HepG2 (cell line): ENCODE results near the gene ACBD5. TPM values are rescaled to one million over a fixed set of nuclear protein-coding genes. Genes with fewer than 3 reads are reported as not detected.

Experiments used
- EEA1 ChIP-seq: sonication (generic); formaldehyde crosslinking; IDR thresholded peaks from 2 replicates; pipeline ENCODE4 v1.5.1; 2020; ENCODE audit warnings: mild to moderate bottlenecking, missing genetic modification reagents, borderline replicate concordance
- EP300 ChIP-seq, 3 experiments: sonication (generic) in 1 of 3; formaldehyde crosslinking in 1 of 3; IDR thresholded peaks; 2 replicates each; pipeline versions ENCODE4 v1.5.1 to v1.6.1; 2011 to 2020; ENCODE audit warnings: low read depth in 2 of 3, low read length in 2 of 3, borderline replicate concordance in 1 of 3, improper control_type of control experiment in 1 of 3, mild to moderate bottlenecking in 1 of 3, missing genetic modification reagents in 1 of 3, moderate library complexity in 1 of 3
- KLF11 ChIP-seq: IDR thresholded peaks from 2 replicates; pipeline ENCODE4 v1.6.1; 2016; ENCODE audit warnings: missing compliant biosample characterization
- MBD4 ChIP-seq: IDR thresholded peaks from 2 replicates; pipeline ENCODE4 v1.6.1; 2012; ENCODE audit warnings: low read length, inconsistent platforms, borderline replicate concordance
- MIER3 ChIP-seq: IDR thresholded peaks from 2 replicates; pipeline ENCODE4 v1.6.1; 2016; ENCODE audit warnings: missing compliant biosample characterization, borderline replicate concordance
- MTF1 ChIP-seq: sonication (generic); formaldehyde crosslinking; IDR thresholded peaks from 2 replicates; pipeline ENCODE4 v1.5.0; 2020; ENCODE audit warnings: missing genetic modification reagents
- RBAK ChIP-seq: sonication (generic); formaldehyde crosslinking; IDR thresholded peaks from 2 replicates; pipeline ENCODE4 v1.5.1; 2020; ENCODE audit warnings: mild to moderate bottlenecking, missing genetic modification reagents
- SMC3 ChIP-seq: IDR thresholded peaks from 2 replicates; pipeline ENCODE4 v1.6.1; 2011; ENCODE audit warnings: low read length, improper control_type of control experiment
- ZBTB3 ChIP-seq: sonication (generic); formaldehyde crosslinking; IDR thresholded peaks from 2 replicates; pipeline ENCODE4 v1.4.0; 2020; ENCODE audit warnings: low read depth, mild to moderate bottlenecking, moderate library complexity, missing genetic modification reagents, borderline replicate concordance
- ZNF143 ChIP-seq: sonication (generic); formaldehyde crosslinking; IDR thresholded peaks from 2 replicates; pipeline ENCODE4 v1.4.0; 2020; ENCODE audit warnings: missing genetic modification reagents
- ZNF616 ChIP-seq: sonication (generic); formaldehyde crosslinking; IDR thresholded peaks from 2 replicates; pipeline ENCODE4 v1.5.0; 2020; ENCODE audit warnings: low read depth, mild to moderate bottlenecking, missing genetic modification reagents
- ZNF619 ChIP-seq: sonication (generic); formaldehyde crosslinking; IDR thresholded peaks from 2 replicates; pipeline ENCODE4 v1.4.0; 2020; ENCODE audit warnings: mild to moderate bottlenecking, missing genetic modification reagents
- polyA plus RNA-seq, 8 experiments: library from polyadenylated mRNA; depleted of rRNA in 3 of 8; stranded (reverse) in 7 of 8; unstranded in 1 of 8; fragments of >200 nt; fragmentation: Illumina TruSeq in 4 of 8; extraction: Trizol in 4 of 8; gene quantifications; 2 replicates each; pipeline versions ENCODE4 v1.2.1 to v1.2.3, GENCODE V29; 2011 to 2016; ENCODE audit warnings: low read depth in 4 of 8, missing spikeins in 1 of 8, mixed read lengths in 1 of 8; ENCODE audit not compliant: insufficient read depth in 1 of 8
- total RNA-seq, 5 experiments: library from RNA; depleted of rRNA; stranded (reverse); fragments of >200 nt; fragmentation: Illumina TruSeq; extraction: Trizol; gene quantifications; 2 replicates each; pipeline ENCODE4 v1.2.3, GENCODE V29; 2016; ENCODE audit warnings: low read depth in 1 of 5
- TF ChIP-seq, protein P1 (sequence below): IDR thresholded peaks from 2 replicates; pipeline ENCODE4 v1.6.1; 2016; ENCODE audit warnings: missing biosample characterization, missing genetic modification reagents, low read depth
- TF ChIP-seq, protein P2 (sequence below): sonication (generic); formaldehyde crosslinking; IDR thresholded peaks from 2 replicates; pipeline ENCODE4 v1.4.0; 2020; ENCODE audit warnings: missing genetic modification reagents
- TF ChIP-seq, protein P3 (sequence below): sonication (generic); formaldehyde crosslinking; IDR thresholded peaks from 2 replicates; pipeline ENCODE4 v1.4.0; 2020; ENCODE audit warnings: missing genetic modification reagents
- TF ChIP-seq, protein P4 (sequence below): sonication (generic); formaldehyde crosslinking; IDR thresholded peaks from 2 replicates; pipeline ENCODE4 v1.9.0; 2021; ENCODE audit warnings: missing genetic modification reagents, borderline replicate concordance
- TF ChIP-seq, protein P5 (sequence below): sonication (generic); formaldehyde crosslinking; IDR thresholded peaks from 2 replicates; pipeline ENCODE4 v1.4.0; 2020; ENCODE audit warnings: missing genetic modification reagents

Gene ACBD5
- total and polyA plus RNA-seq, 2 of the 13 experiments (the other 11 are each of a cell fraction or from before 2014, with no cell fraction given), result 10.3 to 14.8 TPM

DNA sequence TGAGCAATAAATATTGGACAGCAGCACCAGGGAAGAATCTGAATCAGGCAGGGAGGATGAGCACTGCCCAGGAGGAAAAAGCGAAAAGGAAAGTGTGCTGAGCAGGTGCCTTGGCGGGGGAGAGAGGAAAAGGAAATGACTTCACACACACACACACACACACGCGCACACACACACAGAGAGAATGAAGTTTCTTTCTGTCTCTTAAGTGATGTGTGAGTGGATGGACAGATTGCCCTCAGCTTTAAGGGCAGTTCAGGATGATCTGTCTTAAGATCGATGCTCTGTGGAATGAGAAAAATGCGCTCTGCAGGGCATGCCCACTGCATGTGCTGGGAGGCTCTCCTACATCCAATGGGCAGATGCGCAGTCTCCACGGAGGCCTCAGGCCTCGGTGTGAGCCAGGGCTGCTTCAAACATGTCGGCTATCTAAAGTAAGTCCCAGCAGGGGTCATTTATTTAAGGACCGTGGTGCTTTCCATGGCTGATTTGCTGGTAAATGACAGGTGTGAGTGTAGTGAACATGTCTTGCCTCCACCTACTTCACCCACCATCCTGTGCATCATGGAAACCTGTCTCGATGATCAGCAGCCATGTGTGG lies 2.5 kb upstream of the ACBD5 start (continued):
- 0 out of 2 replicates have a peak, but pooled peaks have one; percentile 20 for TF ChIP-seq MBD4
- no peak for TF ChIP-seq MTF1 (CRISPR knock-in tag)
- TF ChIP-seq, protein P1, sequence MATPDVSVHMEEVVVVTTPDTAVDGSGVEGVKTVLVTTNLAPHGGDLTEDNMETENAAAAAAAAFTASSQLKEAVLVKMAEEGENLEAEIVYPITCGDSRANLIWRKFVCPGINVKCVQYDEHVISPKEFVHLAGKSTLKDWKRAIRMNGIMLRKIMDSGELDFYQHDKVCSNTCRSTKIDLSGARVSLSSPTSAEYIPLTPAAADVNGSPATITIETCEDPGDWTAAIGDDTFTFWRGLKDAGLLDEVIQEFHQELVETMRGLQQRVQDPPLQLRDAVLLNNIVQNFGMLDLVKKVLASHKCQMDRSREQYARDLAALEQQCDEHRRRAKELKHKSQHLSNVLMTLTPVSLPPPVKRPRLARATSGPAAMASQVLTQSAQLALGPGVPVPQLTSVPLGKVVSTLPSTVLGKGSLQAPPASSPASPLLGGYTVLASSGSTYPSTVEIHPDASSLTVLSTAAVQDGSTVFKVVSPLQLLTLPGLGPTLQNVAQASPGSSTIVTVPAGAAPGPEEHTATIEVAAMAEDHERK (CRISPR knock-in tag), result no peak
- TF ChIP-seq ZNF619 (CRISPR knock-in tag), result no peak
- TF ChIP-seq ZBTB3, result no peak
- TF ChIP-seq EEA1 (CRISPR knock-in tag), result no peak
- TF ChIP-seq SMC3, result no peak
- TF ChIP-seq ZNF616 (CRISPR knock-in tag), result no peak
- no peak for TF ChIP-seq KLF11 (CRISPR knock-in tag)
- TF ChIP-seq RBAK, result no peak
- peak; percentile 58 for TF ChIP-seq ZNF143 (CRISPR knock-in tag)
- TF ChIP-seq MIER3 (CRISPR knock-in tag), result no peak; the same call in 1 of the 2 replicates
- TF ChIP-seq, protein P2, sequence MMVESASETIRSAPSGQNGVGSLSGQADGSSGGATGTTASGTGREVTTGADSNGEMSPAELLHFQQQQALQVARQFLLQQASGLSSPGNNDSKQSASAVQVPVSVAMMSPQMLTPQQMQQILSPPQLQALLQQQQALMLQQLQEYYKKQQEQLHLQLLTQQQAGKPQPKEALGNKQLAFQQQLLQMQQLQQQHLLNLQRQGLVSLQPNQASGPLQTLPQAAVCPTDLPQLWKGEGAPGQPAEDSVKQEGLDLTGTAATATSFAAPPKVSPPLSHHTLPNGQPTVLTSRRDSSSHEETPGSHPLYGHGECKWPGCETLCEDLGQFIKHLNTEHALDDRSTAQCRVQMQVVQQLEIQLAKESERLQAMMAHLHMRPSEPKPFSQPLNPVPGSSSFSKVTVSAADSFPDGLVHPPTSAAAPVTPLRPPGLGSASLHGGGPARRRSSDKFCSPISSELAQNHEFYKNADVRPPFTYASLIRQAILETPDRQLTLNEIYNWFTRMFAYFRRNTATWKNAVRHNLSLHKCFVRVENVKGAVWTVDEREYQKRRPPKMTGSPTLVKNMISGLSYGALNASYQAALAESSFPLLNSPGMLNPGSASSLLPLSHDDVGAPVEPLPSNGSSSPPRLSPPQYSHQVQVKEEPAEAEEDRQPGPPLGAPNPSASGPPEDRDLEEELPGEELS (CRISPR knock-in tag), result no peak
- TF ChIP-seq, protein P3, sequence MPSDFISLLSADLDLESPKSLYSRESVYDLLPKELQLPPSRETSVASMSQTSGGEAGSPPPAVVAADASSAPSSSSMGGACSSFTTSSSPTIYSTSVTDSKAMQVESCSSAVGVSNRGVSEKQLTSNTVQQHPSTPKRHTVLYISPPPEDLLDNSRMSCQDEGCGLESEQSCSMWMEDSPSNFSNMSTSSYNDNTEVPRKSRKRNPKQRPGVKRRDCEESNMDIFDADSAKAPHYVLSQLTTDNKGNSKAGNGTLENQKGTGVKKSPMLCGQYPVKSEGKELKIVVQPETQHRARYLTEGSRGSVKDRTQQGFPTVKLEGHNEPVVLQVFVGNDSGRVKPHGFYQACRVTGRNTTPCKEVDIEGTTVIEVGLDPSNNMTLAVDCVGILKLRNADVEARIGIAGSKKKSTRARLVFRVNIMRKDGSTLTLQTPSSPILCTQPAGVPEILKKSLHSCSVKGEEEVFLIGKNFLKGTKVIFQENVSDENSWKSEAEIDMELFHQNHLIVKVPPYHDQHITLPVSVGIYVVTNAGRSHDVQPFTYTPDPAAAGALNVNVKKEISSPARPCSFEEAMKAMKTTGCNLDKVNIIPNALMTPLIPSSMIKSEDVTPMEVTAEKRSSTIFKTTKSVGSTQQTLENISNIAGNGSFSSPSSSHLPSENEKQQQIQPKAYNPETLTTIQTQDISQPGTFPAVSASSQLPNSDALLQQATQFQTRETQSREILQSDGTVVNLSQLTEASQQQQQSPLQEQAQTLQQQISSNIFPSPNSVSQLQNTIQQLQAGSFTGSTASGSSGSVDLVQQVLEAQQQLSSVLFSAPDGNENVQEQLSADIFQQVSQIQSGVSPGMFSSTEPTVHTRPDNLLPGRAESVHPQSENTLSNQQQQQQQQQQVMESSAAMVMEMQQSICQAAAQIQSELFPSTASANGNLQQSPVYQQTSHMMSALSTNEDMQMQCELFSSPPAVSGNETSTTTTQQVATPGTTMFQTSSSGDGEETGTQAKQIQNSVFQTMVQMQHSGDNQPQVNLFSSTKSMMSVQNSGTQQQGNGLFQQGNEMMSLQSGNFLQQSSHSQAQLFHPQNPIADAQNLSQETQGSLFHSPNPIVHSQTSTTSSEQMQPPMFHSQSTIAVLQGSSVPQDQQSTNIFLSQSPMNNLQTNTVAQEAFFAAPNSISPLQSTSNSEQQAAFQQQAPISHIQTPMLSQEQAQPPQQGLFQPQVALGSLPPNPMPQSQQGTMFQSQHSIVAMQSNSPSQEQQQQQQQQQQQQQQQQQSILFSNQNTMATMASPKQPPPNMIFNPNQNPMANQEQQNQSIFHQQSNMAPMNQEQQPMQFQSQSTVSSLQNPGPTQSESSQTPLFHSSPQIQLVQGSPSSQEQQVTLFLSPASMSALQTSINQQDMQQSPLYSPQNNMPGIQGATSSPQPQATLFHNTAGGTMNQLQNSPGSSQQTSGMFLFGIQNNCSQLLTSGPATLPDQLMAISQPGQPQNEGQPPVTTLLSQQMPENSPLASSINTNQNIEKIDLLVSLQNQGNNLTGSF (CRISPR knock-in tag), result no peak
- TF ChIP-seq, protein P4, sequence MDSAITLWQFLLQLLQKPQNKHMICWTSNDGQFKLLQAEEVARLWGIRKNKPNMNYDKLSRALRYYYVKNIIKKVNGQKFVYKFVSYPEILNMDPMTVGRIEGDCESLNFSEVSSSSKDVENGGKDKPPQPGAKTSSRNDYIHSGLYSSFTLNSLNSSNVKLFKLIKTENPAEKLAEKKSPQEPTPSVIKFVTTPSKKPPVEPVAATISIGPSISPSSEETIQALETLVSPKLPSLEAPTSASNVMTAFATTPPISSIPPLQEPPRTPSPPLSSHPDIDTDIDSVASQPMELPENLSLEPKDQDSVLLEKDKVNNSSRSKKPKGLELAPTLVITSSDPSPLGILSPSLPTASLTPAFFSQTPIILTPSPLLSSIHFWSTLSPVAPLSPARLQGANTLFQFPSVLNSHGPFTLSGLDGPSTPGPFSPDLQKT, result no peak
- TF ChIP-seq, protein P5, sequence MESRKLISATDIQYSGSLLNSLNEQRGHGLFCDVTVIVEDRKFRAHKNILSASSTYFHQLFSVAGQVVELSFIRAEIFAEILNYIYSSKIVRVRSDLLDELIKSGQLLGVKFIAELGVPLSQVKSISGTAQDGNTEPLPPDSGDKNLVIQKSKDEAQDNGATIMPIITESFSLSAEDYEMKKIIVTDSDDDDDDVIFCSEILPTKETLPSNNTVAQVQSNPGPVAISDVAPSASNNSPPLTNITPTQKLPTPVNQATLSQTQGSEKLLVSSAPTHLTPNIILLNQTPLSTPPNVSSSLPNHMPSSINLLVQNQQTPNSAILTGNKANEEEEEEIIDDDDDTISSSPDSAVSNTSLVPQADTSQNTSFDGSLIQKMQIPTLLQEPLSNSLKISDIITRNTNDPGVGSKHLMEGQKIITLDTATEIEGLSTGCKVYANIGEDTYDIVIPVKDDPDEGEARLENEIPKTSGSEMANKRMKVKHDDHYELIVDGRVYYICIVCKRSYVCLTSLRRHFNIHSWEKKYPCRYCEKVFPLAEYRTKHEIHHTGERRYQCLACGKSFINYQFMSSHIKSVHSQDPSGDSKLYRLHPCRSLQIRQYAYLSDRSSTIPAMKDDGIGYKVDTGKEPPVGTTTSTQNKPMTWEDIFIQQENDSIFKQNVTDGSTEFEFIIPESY (CRISPR knock-in tag), result peak; percentile 35; the same call in 1 of the 2 replicates
- no peak for TF ChIP-seq EP300 (IDR thresholded peaks at IDR 0.05; ENCODE audit: low read depth in 2 of 2, low read length in 2 of 2)
- TF ChIP-seq EP300 (CRISPR knock-in tag; IDR thresholded peaks at IDR 0.05; ENCODE audit: borderline replicate concordance), result no peak
